ENCODE measurements around the gene TFEB. TPM values are rescaled to one million over a fixed set of nuclear protein-coding genes. Genes with fewer than 3 reads are reported as not detected.

Gene TFEB
- total and polyA plus RNA-seq, 2 donors (not counting 3 experiments of a cell fraction or from before 2014, with no cell fraction given), result 4.9 to 6.6 TPM

GRCh38 chr6:41671376-41671775 is 64.0 kb downstream of the TFEB start:
- Histone ChIP-seq H2AFZ (ENCODE audit: low read depth, low read length) (no peak overlapping the region), H3K4me2 (ENCODE audit: insufficient read depth, low read length) (no peak overlapping the region), H3K27ac (ENCODE audit: insufficient read depth, low read depth, low read length) (no peak overlapping the region), H3K79me2 (ENCODE audit: control insufficient read depth, insufficient read depth, low read length) (no peaks in the 10 kb centered on the region), H3K4me3 (replicated peaks in 1 of 3; ENCODE audit: insufficient read depth in 1 of 3, low read depth in 1 of 3, low read length in 3 of 3) (no peak overlapping the region), H3K9ac (replicated peaks; ENCODE audit: extremely low read depth, insufficient read depth, low read length) (no peak overlapping the region), H3K9me3 (replicated peaks; ENCODE audit: control insufficient read depth, insufficient read depth, low read length) (no peaks in the 10 kb centered on the region), H3K36me3 (ENCODE audit: control insufficient read depth in 2 of 2, extremely low read depth in 1 of 2, insufficient read depth in 2 of 2, low read length in 2 of 2) (no peaks in the 10 kb centered on the region), H3K27me3 (ENCODE audit: control insufficient read depth in 2 of 2, insufficient read depth in 2 of 2, low read length in 2 of 2) (peaks cover 8 to 17% of the 10 kb centered on the region in 2 experiments), H3K4me1 (ENCODE audit: control insufficient read depth, extremely low read depth, insufficient read depth, low read length) (no peaks in the 10 kb centered on the region), H3K9me1 (replicated peaks; ENCODE audit: control insufficient read depth, extremely low read depth, insufficient read depth, low read length) (no peaks in the 10 kb centered on the region), H4K20me1 (replicated peaks; ENCODE audit: control insufficient read depth, extremely low read depth, insufficient read depth, low read length) (no peaks in the 10 kb centered on the region)
- ChIA-PET POLR2A (no interaction called here), CTCF (interaction anchor here (0.9 to 1.9 kb wide), 3 partner anchors 11 to 304 kb away, joined by 3 to 14 read pairs (median 4); no protein-coding TSS in a partner anchor)
- TF ChIP-seq JUN (IDR thresholded peaks at IDR 0.05; ENCODE audit: borderline replicate concordance, insufficient read depth, insufficient read length, low read depth), result no peak
- no peak for TF ChIP-seq FOS (IDR thresholded peaks at IDR 0.05; ENCODE audit: borderline replicate concordance, insufficient read depth, low read length)
- TF ChIP-seq MAX (IDR thresholded peaks at IDR 0.05; ENCODE audit: insufficient read depth, insufficient read length), result no peak
- TF ChIP-seq EZH2 (IDR thresholded peaks at IDR 0.05; ENCODE audit: borderline replicate concordance, low read depth, low read length, severe bottlenecking), result no peak
- TF ChIP-seq POLR2A (IDR thresholded peaks at IDR 0.05; ENCODE audit: low read depth, low read length), result no peak
- no peak for TF ChIP-seq MYC (IDR thresholded peaks at IDR 0.05; ENCODE audit: low read depth, low read length)
- TF ChIP-seq CTCF (IDR thresholded peaks at IDR 0.05; ENCODE audit: extremely low read depth in 1 of 2, insufficient read depth in 1 of 2, low read depth in 1 of 2, low read length in 2 of 2), result no peak
- TF ChIP-seq POLR2AphosphoS5 (IDR thresholded peaks at IDR 0.05; ENCODE audit: insufficient read depth, low read depth, low read length), result no peak
- no peak for TF ChIP-seq GATA2 (IDR thresholded peaks at IDR 0.05; ENCODE audit: insufficient read depth, insufficient read length, low read depth, low read length)
- no peak for FAIRE-seq
- no TSS peak for BruUV-seq (replicated peaks)
- no peak for DNase-seq (ENCODE audit: low read depth, low spot score)
- dilution Hi-C loops (cut with MboI; ENCODE audit: extremely low pct_ligation_motif_present, low sequenced_read_pairs), result no loop called here
- intact Hi-C loops (cut with micrococcal nuclease), result no loop called here

Data from endothelial cell of umbilical vein (primary cell).